ENCODE results near the gene SAAL1. TPM values are rescaled to one million over a fixed set of nuclear protein-coding genes. Genes with fewer than 3 reads are reported as not detected.

Gene SAAL1
- polyA plus RNA-seq, 1 of the 3 experiments (the other 2 are of a cell fraction) = 19.6 TPM

DNA sequence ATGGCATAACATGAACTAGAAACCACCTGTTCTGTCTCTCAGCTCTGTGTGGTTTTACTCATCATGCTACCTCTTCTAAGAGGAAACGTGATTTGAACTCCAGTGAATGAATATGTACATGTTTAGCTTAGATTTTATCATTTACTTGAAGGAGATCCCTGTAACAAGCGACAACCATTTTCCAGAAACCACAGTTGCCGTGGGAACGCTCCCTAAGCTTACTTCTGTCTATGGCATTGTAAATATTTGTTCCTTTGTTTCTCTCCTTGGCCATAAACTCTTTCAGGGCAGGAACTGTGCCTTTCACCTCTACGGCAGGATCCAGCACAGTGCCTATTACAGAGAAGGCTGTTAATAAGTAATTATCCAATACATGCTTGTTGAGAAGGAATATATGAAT, 42.8 kb downstream of the SAAL1 start:
- no peaks in the 10 kb centered on the region for H3K9me3 ChIP-seq
- H3K9me2 ChIP-seq = no peaks in the 10 kb centered on the region
- no peak overlapping the region for H3K4me3 ChIP-seq (ENCODE audit: low read depth in 2 of 2, low read length in 1 of 2)
- DNase-seq = no peak
- H3K4me2 ChIP-seq = no peak overlapping the region
- no peaks in the 10 kb centered on the region for H4K20me1 ChIP-seq (ENCODE audit: insufficient read depth)
- no peak for TF ChIP-seq YY1 (IDR thresholded peaks at IDR 0.05; ENCODE audit: low read depth)
- TF ChIP-seq GABPA (IDR thresholded peaks at IDR 0.05; ENCODE audit: low read depth) = no peak
- TF ChIP-seq, protein P1, sequence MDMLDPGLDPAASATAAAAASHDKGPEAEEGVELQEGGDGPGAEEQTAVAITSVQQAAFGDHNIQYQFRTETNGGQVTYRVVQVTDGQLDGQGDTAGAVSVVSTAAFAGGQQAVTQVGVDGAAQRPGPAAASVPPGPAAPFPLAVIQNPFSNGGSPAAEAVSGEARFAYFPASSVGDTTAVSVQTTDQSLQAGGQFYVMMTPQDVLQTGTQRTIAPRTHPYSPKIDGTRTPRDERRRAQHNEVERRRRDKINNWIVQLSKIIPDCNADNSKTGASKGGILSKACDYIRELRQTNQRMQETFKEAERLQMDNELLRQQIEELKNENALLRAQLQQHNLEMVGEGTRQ (IDR thresholded peaks at IDR 0.05; ENCODE audit: borderline replicate concordance, low read depth, low read length) = no peak
- TF ChIP-seq RXRA (IDR thresholded peaks at IDR 0.05; ENCODE audit: borderline replicate concordance, low read depth) = no peak
- TF ChIP-seq, protein P2, sequence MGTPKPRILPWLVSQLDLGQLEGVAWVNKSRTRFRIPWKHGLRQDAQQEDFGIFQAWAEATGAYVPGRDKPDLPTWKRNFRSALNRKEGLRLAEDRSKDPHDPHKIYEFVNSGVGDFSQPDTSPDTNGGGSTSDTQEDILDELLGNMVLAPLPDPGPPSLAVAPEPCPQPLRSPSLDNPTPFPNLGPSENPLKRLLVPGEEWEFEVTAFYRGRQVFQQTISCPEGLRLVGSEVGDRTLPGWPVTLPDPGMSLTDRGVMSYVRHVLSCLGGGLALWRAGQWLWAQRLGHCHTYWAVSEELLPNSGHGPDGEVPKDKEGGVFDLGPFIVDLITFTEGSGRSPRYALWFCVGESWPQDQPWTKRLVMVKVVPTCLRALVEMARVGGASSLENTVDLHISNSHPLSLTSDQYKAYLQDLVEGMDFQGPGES (IDR thresholded peaks at IDR 0.05; ENCODE audit: low read depth, low read length) = no peak
- TF ChIP-seq MXI1 (IDR thresholded peaks at IDR 0.05; ENCODE audit: low read depth, low read length) = no peak
- TF ChIP-seq RAD21 (IDR thresholded peaks at IDR 0.05; ENCODE audit: low read length) = no peak
- no peak for TF ChIP-seq SMC3 (IDR thresholded peaks at IDR 0.05; ENCODE audit: low read depth, low read length)
- TF ChIP-seq FOXJ3 (CRISPR knock-in tag; IDR thresholded peaks at IDR 0.05) = no peak
- TF ChIP-seq, protein P3, sequence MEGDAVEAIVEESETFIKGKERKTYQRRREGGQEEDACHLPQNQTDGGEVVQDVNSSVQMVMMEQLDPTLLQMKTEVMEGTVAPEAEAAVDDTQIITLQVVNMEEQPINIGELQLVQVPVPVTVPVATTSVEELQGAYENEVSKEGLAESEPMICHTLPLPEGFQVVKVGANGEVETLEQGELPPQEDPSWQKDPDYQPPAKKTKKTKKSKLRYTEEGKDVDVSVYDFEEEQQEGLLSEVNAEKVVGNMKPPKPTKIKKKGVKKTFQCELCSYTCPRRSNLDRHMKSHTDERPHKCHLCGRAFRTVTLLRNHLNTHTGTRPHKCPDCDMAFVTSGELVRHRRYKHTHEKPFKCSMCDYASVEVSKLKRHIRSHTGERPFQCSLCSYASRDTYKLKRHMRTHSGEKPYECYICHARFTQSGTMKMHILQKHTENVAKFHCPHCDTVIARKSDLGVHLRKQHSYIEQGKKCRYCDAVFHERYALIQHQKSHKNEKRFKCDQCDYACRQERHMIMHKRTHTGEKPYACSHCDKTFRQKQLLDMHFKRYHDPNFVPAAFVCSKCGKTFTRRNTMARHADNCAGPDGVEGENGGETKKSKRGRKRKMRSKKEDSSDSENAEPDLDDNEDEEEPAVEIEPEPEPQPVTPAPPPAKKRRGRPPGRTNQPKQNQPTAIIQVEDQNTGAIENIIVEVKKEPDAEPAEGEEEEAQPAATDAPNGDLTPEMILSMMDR (IDR thresholded peaks at IDR 0.05) = no peak
- TF ChIP-seq, protein P4, sequence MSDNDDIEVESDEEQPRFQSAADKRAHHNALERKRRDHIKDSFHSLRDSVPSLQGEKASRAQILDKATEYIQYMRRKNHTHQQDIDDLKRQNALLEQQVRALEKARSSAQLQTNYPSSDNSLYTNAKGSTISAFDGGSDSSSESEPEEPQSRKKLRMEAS (IDR thresholded peaks at IDR 0.05; ENCODE audit: low read depth) = no peak
- no peaks in the 10 kb centered on the region for H3K36me3 ChIP-seq (replicated peaks in 1 of 2; ENCODE audit: control insufficient read depth in 1 of 2, insufficient read depth in 2 of 2, low read length in 1 of 2)
- ChIA-PET CTCF (interaction anchor here (0.7 kb wide), 1 partner anchor 162 kb away, joined by 3 read pairs; no protein-coding TSS in a partner anchor), POLR2A (interaction anchor here (0.9 kb wide), 1 partner anchor 10 kb away, joined by 3 read pairs; no protein-coding TSS in a partner anchor)
- no peak overlapping the region for H2AFZ ChIP-seq (ENCODE audit: low read depth)
- no peaks in the 10 kb centered on the region; the same call in 1 of the 2 replicates for H3K27me3 ChIP-seq (ENCODE audit: insufficient read depth)
- WGBS (ENCODE audit: low lambda C conversion rate) = 75% methylated on average over 5 of the region's 5 CpGs
- no peaks in the 10 kb centered on the region for H3K4me1 ChIP-seq (ENCODE audit: control insufficient read depth in 1 of 2, insufficient read depth in 2 of 2, low read depth in 1 of 2, low read length in 1 of 2)
- H3F3A ChIP-seq (replicated peaks; ENCODE audit: insufficient read depth) = no peaks in the 10 kb centered on the region
- no peak overlapping the region for H3K27ac ChIP-seq (ENCODE audit: low read depth in 2 of 2, low read length in 1 of 2)
- no peak overlapping the region for H3K9ac ChIP-seq
- H3K79me2 ChIP-seq (ENCODE audit: insufficient read depth) = no peaks in the 10 kb centered on the region

DNA sequence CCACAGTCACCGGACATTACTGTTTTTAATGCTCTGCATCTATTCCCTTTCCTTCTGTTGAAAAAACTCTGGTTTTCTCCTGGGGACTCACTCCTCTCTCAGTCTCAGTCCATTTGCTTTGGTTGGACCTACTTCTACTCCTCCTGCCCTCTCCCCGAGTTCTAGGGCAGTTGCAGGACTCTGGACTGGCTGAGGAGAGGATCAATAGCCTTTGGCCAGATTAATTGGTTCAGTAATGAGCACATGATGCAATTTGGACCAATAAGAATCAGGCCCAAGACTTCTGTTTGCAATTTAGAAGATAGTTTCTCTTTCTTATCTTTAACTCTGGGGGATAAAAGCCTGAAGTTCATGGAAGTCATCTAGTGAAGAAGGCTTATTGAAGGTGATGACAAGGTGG, 44.5 kb downstream of the SAAL1 start:
- POLR2A ChIA-PET = no interaction called here
- no peak overlapping the region for H3K9ac ChIP-seq
- no peaks in the 10 kb centered on the region; the same call in 1 of the 2 replicates for H3K27me3 ChIP-seq (ENCODE audit: insufficient read depth)
- H3K79me2 ChIP-seq (ENCODE audit: insufficient read depth) = no peaks in the 10 kb centered on the region
- CTCF ChIA-PET = no interaction called here
- no peak overlapping the region for H2AFZ ChIP-seq (ENCODE audit: low read depth)
- no peaks in the 10 kb centered on the region for H3K9me2 ChIP-seq
- TF ChIP-seq, protein P1 (IDR thresholded peaks at IDR 0.05; ENCODE audit: borderline replicate concordance, low read depth, low read length) = no peak
- TF ChIP-seq MXI1 (IDR thresholded peaks at IDR 0.05; ENCODE audit: low read depth, low read length) = no peak
- TF ChIP-seq YY1 (IDR thresholded peaks at IDR 0.05; ENCODE audit: low read depth) = no peak
- TF ChIP-seq, protein P5, sequence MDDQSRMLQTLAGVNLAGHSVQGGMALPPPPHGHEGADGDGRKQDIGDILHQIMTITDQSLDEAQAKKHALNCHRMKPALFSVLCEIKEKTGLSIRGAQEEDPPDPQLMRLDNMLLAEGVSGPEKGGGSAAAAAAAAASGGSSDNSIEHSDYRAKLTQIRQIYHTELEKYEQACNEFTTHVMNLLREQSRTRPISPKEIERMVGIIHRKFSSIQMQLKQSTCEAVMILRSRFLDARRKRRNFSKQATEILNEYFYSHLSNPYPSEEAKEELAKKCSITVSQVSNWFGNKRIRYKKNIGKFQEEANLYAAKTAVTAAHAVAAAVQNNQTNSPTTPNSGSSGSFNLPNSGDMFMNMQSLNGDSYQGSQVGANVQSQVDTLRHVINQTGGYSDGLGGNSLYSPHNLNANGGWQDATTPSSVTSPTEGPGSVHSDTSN (IDR thresholded peaks at IDR 0.05) = no peak
- no peak for TF ChIP-seq EZH2phosphoT487 (IDR thresholded peaks at IDR 0.05; ENCODE audit: borderline replicate concordance, low read depth)
- TF ChIP-seq EP300 (IDR thresholded peaks at IDR 0.05; ENCODE audit: borderline replicate concordance in 1 of 2, low read depth in 1 of 2, low read length in 1 of 2) = no peak
- TF ChIP-seq SIN3A (IDR thresholded peaks at IDR 0.05; ENCODE audit: borderline replicate concordance, low read depth, low read length) = no peak
- no peaks in the 10 kb centered on the region for H3K4me1 ChIP-seq (ENCODE audit: control insufficient read depth in 1 of 2, insufficient read depth in 2 of 2, low read depth in 1 of 2, low read length in 1 of 2)
- DNase-seq = no peak
- no peak overlapping the region for H3K4me2 ChIP-seq
- 35% methylated on average over 2 of the region's 2 CpGs for WGBS (ENCODE audit: low lambda C conversion rate)
- no peaks in the 10 kb centered on the region for H3K9me3 ChIP-seq
- no peak overlapping the region for H3K27ac ChIP-seq (ENCODE audit: low read depth in 2 of 2, low read length in 1 of 2)
- no peaks in the 10 kb centered on the region for H3K36me3 ChIP-seq (replicated peaks in 1 of 2; ENCODE audit: control insufficient read depth in 1 of 2, insufficient read depth in 2 of 2, low read length in 1 of 2)
- no peaks in the 10 kb centered on the region for H4K20me1 ChIP-seq (ENCODE audit: insufficient read depth)
- H3F3A ChIP-seq (replicated peaks; ENCODE audit: insufficient read depth) = no peaks in the 10 kb centered on the region
- no peak overlapping the region for H3K4me3 ChIP-seq (ENCODE audit: low read depth in 2 of 2, low read length in 1 of 2)

Data from SK-N-SH (cell line).